GM12874 (cell line): ENCODE data around the gene NAB2.
A peak's percentile ranks its signal among the peaks of the same experiment; 100 is the strongest.

Source experiments
- CTCF ChIP-seq: IDR thresholded peaks from 2 replicates; pipeline ENCODE4 v1.5.1; 2011; ENCODE audit warnings: low read depth, mild to moderate bottlenecking, control low read depth, low read length, moderate library complexity; ENCODE audit not compliant: insufficient read depth

Gene NAB2

DNA sequence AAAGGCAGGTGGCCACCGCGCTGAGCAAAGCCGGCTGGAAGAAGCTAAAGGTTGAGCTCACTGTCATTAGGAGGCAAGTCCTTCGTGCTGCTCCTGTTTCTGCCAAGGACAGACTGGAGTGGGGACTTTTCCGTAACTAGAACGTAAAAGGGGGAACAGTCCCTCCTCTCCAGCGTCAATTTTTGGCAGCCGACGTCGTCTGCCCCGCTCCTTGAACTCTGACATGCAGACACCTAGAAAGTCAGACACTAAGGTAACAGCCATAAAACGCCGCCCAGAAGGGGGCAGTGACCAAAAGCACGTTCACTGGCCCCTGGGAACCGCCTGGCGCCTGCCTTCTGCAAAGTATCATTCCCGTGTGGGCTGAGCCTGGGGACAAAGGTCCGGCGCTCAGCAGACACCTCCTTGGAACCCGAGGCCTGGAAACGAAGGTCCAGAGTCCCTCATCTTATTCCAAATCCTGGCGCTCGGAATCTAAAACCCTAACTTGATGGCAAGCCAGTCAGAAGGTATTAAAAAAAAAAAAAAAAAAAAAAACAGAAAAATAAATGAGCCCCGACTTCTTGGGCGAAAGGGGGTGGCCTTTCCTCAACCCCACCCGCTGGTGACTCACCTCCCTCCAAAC lies 38.3 kb downstream of the NAB2 start:
- peak; percentile 39 for TF ChIP-seq CTCF

- no peak for TF ChIP-seq CTCF
Measured at GRCh38 chr12:57127726-57128518, 39.0 kb downstream of the NAB2 start, which contains the start of gene LRP1. Gene LRP1, plus strand, starts transcription at chr12:57128483. Its CDS starts 482 bp downstream, at chr12:57128965.

DNA sequence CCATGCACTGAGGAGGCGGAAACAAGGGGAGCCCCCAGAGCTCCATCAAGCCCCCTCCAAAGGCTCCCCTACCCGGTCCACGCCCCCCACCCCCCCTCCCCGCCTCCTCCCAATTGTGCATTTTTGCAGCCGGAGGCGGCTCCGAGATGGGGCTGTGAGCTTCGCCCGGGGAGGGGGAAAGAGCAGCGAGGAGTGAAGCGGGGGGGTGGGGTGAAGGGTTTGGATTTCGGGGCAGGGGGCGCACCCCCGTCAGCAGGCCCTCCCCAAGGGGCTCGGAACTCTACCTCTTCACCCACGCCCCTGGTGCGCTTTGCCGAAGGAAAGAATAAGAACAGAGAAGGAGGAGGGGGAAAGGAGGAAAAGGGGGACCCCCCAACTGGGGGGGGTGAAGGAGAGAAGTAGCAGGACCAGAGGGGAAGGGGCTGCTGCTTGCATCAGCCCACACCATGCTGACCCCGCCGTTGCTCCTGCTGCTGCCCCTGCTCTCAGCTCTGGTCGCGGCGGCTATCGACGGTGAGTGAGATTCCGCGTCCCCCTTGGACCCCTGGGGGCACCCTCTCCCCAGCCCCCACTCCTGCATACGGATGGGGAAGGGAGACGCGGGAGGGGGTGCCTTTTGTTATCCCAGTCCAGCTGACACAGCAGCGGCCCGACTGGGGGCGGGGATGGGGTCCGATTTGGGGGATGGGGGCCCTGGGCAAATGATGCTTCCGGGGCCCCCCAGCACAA lies 39.8 kb downstream of the NAB2 start:
- TF ChIP-seq CTCF: no peak

DNA sequence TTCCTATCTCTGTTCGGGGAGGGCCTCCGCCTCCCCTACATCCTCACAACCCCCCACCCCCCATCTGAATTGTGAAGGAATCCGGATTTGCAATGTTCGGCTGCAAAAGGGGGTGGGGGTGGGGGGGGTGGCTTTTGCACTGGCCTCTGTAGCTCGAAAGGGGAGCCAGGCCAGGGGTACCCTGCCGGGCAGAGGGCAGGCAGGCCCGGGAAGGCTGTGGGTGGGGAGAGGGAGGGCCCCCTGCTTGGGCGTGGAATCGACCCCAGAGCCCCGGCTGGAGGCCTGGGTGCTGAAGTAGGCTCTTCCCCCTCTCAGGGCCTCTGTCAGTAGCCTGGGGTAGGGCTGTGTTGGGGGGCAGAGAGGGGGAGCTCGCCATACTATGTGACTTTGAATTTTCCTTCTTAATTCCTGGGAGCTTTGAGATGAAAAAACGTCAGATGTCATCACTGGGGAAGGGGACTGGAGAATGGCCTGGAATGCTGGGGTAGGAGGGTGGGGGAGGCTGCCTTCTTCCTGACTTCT lies 40.5 kb downstream of the NAB2 start:
- no peak for TF ChIP-seq CTCF

- no peak for TF ChIP-seq CTCF
Measured at GRCh38 chr12:57129889-57130288, 41.0 kb downstream of the NAB2 start.

DNA sequence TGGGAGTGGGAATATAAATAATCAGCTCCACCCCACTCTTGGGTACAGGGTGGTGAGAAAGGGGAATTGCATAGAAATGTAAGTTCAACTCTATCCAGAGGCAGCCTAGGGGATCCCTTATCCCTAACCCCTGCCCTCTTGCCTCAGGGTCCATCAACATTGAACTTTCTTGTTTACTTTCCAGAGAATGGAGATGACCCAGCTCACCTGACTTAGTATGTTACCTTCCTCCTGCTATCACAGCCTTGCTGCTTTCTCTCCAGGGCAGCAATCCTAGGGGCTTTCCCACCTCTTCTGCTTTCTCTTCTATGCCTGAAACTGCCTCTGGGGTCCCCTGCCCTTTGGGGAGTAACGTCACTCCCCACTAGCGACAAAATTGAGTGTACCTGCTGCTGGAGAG lies 42.0 kb downstream of the NAB2 start:
- TF ChIP-seq CTCF: no peak
